GM12878 (cell line): ENCODE results near the gene UBE2G2. TPM values are rescaled to one million over a fixed set of nuclear protein-coding genes. Genes with fewer than 3 reads are reported as not detected.

Experiments used
- ATAC-seq: fragments of 200-7000 bp; cut with Tn5 transposase; 3 replicates; pipeline ENCODE4 v1.9.1; 2020; ENCODE audit warnings: mild to moderate bottlenecking, moderate library complexity
- BruUV-seq: library from RNA; stranded (reverse); fragments of 400-500 nt; replicated peaks from 2 replicates; lab custom pipeline; 2021; lab: Mats Ljungman, UMichigan
- CTCF ChIA-PET: fragments of 300-600 bp; sonication (Branson Sonifier 250); formaldehyde crosslinking; extraction: SDS; loops from one replicate; lab custom pipeline; 2021; ENCODE audit warnings: inconsistent platforms; lab: Yijun Ruan, JAX
- POLR2A ChIA-PET: fragments of 350-600 bp; formaldehyde crosslinking; extraction: SDS; loops from one replicate; lab custom pipeline; 2021; ENCODE audit warnings: inconsistent platforms; lab: Charles Lee
- RAD21 ChIA-PET: fragments of 300-600 bp; sonication (Branson Sonifier 250); formaldehyde crosslinking; loops from one replicate; lab custom pipeline; 2023; ENCODE audit warnings: antibody characterized with exemption; ENCODE audit not compliant: unreplicated experiment; lab: Charles Lee
- SMC1A ChIA-PET: fragments of 300-600 bp; sonication (Branson Sonifier 250); formaldehyde crosslinking; loops from one replicate; lab custom pipeline; 2023; ENCODE audit not compliant: unreplicated experiment, uncharacterized antibody; lab: Charles Lee
- DNase-seq: peaks from one replicate; pipeline ENCODE4 v3.0.0-alpha.2; 2011; ENCODE audit warnings: low read depth, low spot score
- FAIRE-seq: peaks from 3 replicates; lab custom pipeline; 2011; peaks lifted over from hg19 to GRCh38; lab: Jason Lieb, UNC
- H2AFZ ChIP-seq: 2 replicates; pipeline ENCODE4 v1.6.0; 2011; ENCODE audit warnings: low read depth, low read length, control low read depth; ENCODE audit not compliant: control insufficient read depth
- H3K27ac ChIP-seq: 2 replicates; pipeline ENCODE4 v1.5.1; 2011; ENCODE audit warnings: control low read depth; ENCODE audit not compliant: control insufficient read depth, insufficient read depth
- H3K27me3 ChIP-seq, 2 experiments: replicated peaks in 1 of 2; 2 replicates each; pipeline versions ENCODE4 v1.6.0 to v1.6.1; 2011; ENCODE audit warnings: low read length in 1 of 2; ENCODE audit not compliant: control insufficient read depth in 2 of 2, insufficient read depth in 2 of 2
- H3K36me3 ChIP-seq, 2 experiments: 2 replicates each; pipeline ENCODE4 v1.5.1; 2011; ENCODE audit warnings: low read length in 1 of 2; ENCODE audit not compliant: control insufficient read depth in 2 of 2, insufficient read depth in 2 of 2
- H3K4me1 ChIP-seq: 2 replicates; pipeline ENCODE4 v1.6.1; 2011; ENCODE audit warnings: mild to moderate bottlenecking, low read length, moderate library complexity, mixed read lengths; ENCODE audit not compliant: control insufficient read depth, insufficient read depth
- H3K4me2 ChIP-seq: 2 replicates; pipeline ENCODE4 v1.6.0; 2011; ENCODE audit warnings: control low read depth; ENCODE audit not compliant: control insufficient read depth, insufficient read depth
- H3K4me3 ChIP-seq: fragments of 200-600 bp; sonication (generic); 2 replicates; pipeline ENCODE4 v1.5.1; 2016
- H3K79me2 ChIP-seq: 2 replicates; pipeline ENCODE4 v1.6.0; 2011; ENCODE audit warnings: low read length; ENCODE audit not compliant: control insufficient read depth, insufficient read depth
- H3K9ac ChIP-seq: 2 replicates; pipeline ENCODE4 v1.8.0; 2011; ENCODE audit warnings: low read length, control low read depth, mixed read lengths; ENCODE audit not compliant: control insufficient read depth, insufficient read depth
- H3K9me3 ChIP-seq: replicated peaks from 3 replicates; pipeline ENCODE4 v1.5.1; 2011; ENCODE audit warnings: mild to moderate bottlenecking, low read length; ENCODE audit not compliant: control insufficient read depth, insufficient read depth
- H4K20me1 ChIP-seq: 2 replicates; pipeline ENCODE4 v1.6.0; 2011; ENCODE audit not compliant: control insufficient read depth, insufficient read depth
- FOS ChIP-seq: IDR thresholded peaks from 3 replicates; pipeline ENCODE4 v1.6.1; 2011; ENCODE audit warnings: borderline replicate concordance; ENCODE audit not compliant: insufficient read length; ENCODE audit errors: extremely low read depth
- PAX8 ChIP-seq: fragments of 450-650 bp; IDR thresholded peaks from 2 replicates; pipeline ENCODE4 v1.6.1; 2017; ENCODE audit warnings: mild to moderate bottlenecking, moderate library complexity
- RELA ChIP-seq: fragments of 450-650 bp; IDR thresholded peaks from 2 replicates; pipeline ENCODE4 v1.8.0; 2014; ENCODE audit warnings: borderline replicate concordance; ENCODE audit not compliant: partially characterized antibody
- STAT1 ChIP-seq: fragments of 450-650 bp; conservative IDR thresholded peaks from 2 replicates; pipeline ENCODE4 v1.6.1; 2014; ENCODE audit warnings: antibody characterized with exemption, mild to moderate bottlenecking
- ZNF384 ChIP-seq: IDR thresholded peaks from 2 replicates; pipeline ENCODE4 v1.6.1; 2012; ENCODE audit warnings: low read depth, mild to moderate bottlenecking, low read length, improper control_type of control experiment, borderline replicate concordance
- WGBS: methylation state at CpG from one replicate; pipeline ENCODE4 v1.1.6; 2016; ENCODE audit warnings: low lambda C conversion rate; ENCODE audit not compliant: insufficient replicate concordance, insufficient coverage; ENCODE audit errors: missing lambda C conversion rate; 5-methylcytosine and 5-hydroxymethylcytosine counted together
- in situ Hi-C: fragments of 300-500 bp; cut with MboI; formaldehyde crosslinking; loops from 9 replicates; pipeline ENCODE4 v1.14.3; 2018; ENCODE audit warnings: mixed read lengths
- intact Hi-C: fragments of 100-400 bp; cut with micrococcal nuclease; formaldehyde crosslinking; loops from one replicate; pipeline ENCODE4 v1.14.2; 2022; ENCODE audit not compliant: unreplicated experiment
- polyA plus RNA-seq, 11 experiments: library from polyadenylated mRNA; depleted of rRNA in 4 of 11; unstranded in 6 of 11; stranded (reverse) in 5 of 11; fragments of >200 nt; fragmentation: Nextera tagmentation in 4 of 11; fragmentation: Illumina TruSeq in 1 of 11; extraction: Ambion mirVana in 4 of 11; extraction: Trizol in 1 of 11; gene quantifications; 1 replicate in 1 of 11; 2 replicates in 10 of 11; pipeline versions ENCODE4 v1.2.1 to v1.2.3, GENCODE V29; 2011 to 2016; ENCODE audit warnings: inconsistent platforms in 2 of 11, missing spikeins in 2 of 11, low read depth in 1 of 11
- total RNA-seq, 4 experiments: library from RNA; depleted of rRNA in 3 of 4; stranded (reverse); fragments of >200 nt in 3 of 4; fragmentation: Illumina TruSeq in 1 of 4; extraction: Trizol in 1 of 4; gene quantifications; 2 replicates each; pipeline versions ENCODE4 v1.2.1 to v1.2.3, GENCODE V29; 2013 to 2021
- TF ChIP-seq, protein P1 (sequence below): IDR thresholded peaks from 2 replicates; pipeline ENCODE4 v1.6.1; 2011; ENCODE audit warnings: borderline replicate concordance, low read depth, mild to moderate bottlenecking, moderate library complexity, mixed read lengths, low read length; ENCODE audit not compliant: insufficient read depth; ENCODE audit errors: extremely low read length
- TF ChIP-seq, protein P2 (sequence below): IDR thresholded peaks from 2 replicates; pipeline ENCODE4 v1.6.1; 2012; ENCODE audit warnings: low read depth, low read length, improper control_type of control experiment

The UBE2G2 gene
- total and polyA plus RNA-seq, 10 of the 15 experiments (the other 5 are each of a cell fraction or from before 2014, with no cell fraction given) = 27.0 to 139 (median 75.9) TPM

DNA sequence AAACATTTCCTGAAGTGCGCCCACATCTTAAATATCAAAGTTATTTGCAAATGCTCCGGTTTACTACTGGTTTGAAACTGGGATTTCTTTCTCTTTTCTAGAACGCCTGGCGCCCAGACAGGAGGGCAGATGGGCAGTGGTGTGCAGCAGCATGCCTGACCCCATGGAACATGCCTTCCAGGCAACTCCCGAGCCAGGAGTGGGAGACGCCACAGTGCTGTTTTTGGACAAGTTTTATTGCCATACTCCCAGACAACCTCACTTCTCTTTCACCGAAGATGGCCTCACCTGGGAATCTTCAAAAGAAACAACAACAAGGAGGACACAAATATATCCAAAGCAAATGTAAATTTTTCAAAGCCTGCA, 21.5 kb downstream of the UBE2G2 start:
- H3K4me1 ChIP-seq = no peaks in the 10 kb centered on the region
- no peaks in the 10 kb centered on the region for H3K9me3 ChIP-seq
- H3K4me3 ChIP-seq = no peak overlapping the region
- H3K79me2 ChIP-seq = peaks cover 2% of the 10 kb centered on the region; the same call in 1 of the 2 replicates
- H3K4me2 ChIP-seq = no peak overlapping the region
- ATAC-seq = no peak
- peaks cover 12 to 21% of the 10 kb centered on the region in 2 experiments for H3K36me3 ChIP-seq
- no peaks in the 10 kb centered on the region for H3K27me3 ChIP-seq
- TF ChIP-seq ZNF384 (no peak), STAT1 (no peak), RELA (no peak), PAX8 (no peak), FOS (no peak)
- TF ChIP-seq, protein P1, sequence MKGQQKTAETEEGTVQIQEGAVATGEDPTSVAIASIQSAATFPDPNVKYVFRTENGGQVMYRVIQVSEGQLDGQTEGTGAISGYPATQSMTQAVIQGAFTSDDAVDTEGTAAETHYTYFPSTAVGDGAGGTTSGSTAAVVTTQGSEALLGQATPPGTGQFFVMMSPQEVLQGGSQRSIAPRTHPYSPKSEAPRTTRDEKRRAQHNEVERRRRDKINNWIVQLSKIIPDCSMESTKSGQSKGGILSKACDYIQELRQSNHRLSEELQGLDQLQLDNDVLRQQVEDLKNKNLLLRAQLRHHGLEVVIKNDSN = no peak
- TF ChIP-seq, protein P2, sequence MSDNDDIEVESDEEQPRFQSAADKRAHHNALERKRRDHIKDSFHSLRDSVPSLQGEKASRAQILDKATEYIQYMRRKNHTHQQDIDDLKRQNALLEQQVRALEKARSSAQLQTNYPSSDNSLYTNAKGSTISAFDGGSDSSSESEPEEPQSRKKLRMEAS = no peak
- BruUV-seq = no TSS peak
- CTCF ChIA-PET = no interaction called here
- no peak overlapping the region for H2AFZ ChIP-seq
- in situ Hi-C loops = no loop called here
- SMC1A ChIA-PET = no interaction called here
- WGBS = 96% methylated on average over 7 of the region's 7 CpGs
- RAD21 ChIA-PET = no interaction called here
- H4K20me1 ChIP-seq = no peaks in the 10 kb centered on the region; the same call in none of the 2 replicates
- intact Hi-C loops = no loop called here
- no peak for FAIRE-seq
- POLR2A ChIA-PET = interaction anchor here (0.9 kb wide), 1 partner anchor 51 kb away, joined by 3 read pairs; no protein-coding TSS in a partner anchor
- H3K27ac ChIP-seq = no peak overlapping the region
- H3K9ac ChIP-seq = no peak overlapping the region
- no peak for DNase-seq
